GM21526 (cell line): Measurements from ENCODE around the gene SERPINE2.

Experiments used
- ATAC-seq: cut with Tn5 transposase; IDR thresholded peaks from one replicate; pipeline ENCODE4 v1.9.1; 2021; ENCODE audit warnings: moderate library complexity; ENCODE audit not compliant: unreplicated experiment, low FRiP score

The SERPINE2 gene

DNA sequence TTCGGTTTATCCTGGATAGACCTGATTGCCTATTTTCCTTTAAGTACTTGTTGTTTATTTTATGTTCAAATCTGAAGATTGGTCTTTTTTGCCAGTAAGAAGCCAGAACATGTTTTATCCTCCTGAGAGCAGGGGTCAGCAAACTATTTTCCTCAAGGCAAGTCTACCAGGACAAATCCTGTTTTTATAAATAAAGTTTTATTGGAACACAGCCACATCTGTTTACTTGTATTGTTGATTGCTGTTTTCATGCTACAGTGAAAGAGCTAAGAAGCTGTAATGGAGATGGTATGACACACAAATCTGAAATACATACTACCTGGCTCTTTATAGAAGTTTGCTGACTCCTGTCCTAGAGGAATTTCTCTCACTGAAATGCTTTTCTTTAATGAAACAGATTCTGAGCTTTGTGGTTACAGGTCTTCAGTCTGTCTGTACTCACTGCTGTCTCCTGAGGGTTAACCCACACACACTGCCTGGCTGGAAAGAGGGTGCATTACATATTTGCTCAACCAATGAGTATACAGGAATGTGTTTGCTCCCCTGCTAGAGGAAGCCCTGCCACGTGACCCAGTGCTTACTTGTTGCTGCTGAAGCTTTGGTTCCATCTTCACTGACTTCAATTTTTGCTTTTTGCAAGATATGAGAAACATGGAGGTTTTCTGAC is 59.2 kb downstream of the SERPINE2 start:
- no peak for ATAC-seq

GRCh38 chr2:223978451-223978850 is 60.6 kb downstream of the SERPINE2 start:
- no peak for ATAC-seq

DNA sequence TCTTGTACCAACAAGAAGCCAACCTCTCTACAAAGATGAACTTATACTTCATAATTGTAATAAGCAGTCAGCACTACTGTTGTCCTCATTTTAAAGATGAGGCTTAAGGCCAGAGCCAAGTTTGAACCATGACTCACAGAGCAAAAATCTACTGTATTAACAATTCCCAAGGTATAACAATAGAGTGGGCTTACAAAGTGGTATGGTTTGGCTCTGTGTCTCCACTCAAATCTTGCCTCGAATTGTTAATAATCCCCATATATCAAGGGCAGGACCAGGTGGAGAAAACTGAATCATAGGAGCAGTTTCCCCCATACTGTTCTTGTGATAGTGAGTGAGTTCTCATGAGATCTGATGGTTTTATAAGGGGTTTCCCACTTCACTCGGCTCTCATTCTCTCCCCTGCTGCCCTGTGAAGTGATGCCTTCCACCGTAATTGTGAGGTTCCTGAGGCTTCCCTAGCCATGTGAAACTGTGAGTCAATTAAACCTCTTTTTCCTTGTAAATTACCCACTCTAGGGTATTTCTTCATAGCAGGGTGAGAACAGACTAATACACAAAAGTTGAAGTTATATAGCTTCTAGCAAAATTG is 62.4 kb downstream of the SERPINE2 start:
- no peak for ATAC-seq

DNA sequence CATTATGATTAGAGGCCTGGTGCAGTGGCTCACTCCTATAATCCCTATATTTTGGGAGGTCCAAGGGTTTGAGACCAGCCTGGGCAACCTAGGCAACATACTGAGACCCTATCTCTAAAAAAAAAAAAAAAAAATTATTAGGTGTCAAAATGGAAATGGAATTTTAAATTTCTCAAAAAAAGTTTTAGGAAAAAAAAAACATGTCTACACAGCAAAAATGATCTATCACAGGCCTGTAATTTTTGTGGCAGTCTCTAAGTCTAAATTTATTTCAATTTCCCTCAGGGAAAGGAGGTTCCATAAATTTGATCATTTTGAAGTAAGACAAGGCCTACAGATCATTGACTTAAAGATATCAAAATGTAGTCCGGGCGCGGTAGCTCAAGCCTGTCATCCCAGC is 65.5 kb downstream of the SERPINE2 start:
- no peak for ATAC-seq

DNA sequence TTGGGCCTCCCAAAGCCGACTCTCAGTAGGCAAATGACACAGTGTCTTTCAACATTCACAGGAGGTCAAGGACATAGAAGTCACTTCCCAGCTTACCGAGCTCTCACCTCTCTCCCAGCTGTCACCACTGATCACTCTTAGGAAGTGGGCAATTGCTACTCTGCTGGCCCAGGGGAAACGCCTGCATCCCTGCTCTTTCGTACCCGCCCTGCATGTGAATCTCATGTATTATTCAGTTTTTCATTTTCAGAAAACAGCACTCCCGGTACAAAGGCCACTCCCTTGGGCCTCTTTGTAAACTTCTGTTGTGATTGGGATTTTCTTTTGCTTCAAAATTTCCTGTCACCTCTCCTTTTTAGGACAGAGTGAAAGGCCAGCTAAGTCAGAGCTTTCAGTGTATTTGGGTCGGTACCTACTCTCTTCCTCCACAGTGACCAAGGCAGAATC is 66.4 kb downstream of the SERPINE2 start:
- ATAC-seq, result no peak

DNA sequence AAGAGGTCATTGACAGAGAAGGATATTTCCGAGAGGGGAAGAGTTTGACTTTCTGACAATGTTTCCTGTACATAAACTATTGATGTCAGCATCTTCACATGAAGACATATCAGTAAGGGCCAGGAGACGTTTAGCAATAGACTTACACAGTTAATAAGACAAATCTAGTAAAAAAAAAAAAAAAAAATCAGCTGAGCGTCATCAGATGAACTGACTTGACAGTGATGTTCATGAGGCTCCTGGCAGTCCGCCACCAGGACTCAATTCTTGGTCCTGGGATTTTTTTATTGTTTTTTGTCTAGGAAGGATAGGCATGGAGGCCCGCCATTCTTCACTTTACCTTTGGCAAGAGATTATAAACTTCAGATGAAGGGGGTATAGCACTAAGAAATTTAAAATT is 67.4 kb downstream of the SERPINE2 start:
- no peak for ATAC-seq

GRCh38 chr2:223970343-223971128 is 68.5 kb downstream of the SERPINE2 start:
- ATAC-seq, result peak; percentile 58

GRCh38 chr2:223969856-223970255 is 69.2 kb downstream of the SERPINE2 start:
- peak; percentile 16 for ATAC-seq

DNA sequence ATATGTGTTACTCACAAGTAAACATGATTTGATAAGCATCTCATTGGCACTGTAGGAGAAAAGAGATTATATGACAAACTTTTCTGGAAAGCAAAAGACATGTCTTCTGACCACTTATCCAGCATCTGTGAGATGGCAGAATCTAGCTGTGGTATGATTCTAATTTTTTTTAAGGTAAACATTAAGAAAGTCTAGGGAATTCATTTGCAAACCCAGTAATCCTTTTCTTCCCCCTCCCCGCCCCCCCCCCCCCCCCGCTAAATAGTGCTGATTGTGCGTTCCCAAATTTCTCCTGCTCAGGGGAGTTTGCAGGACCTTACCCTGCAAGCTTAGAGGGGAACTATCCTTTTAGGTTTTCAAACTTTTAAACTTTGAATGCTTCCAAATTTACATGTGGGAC is 69.8 kb downstream of the SERPINE2 start:
- ATAC-seq, result no peak

- ATAC-seq, result no peak
Observed at GRCh38 chr2:223967981-223968380, 71.1 kb downstream of the SERPINE2 start.

DNA sequence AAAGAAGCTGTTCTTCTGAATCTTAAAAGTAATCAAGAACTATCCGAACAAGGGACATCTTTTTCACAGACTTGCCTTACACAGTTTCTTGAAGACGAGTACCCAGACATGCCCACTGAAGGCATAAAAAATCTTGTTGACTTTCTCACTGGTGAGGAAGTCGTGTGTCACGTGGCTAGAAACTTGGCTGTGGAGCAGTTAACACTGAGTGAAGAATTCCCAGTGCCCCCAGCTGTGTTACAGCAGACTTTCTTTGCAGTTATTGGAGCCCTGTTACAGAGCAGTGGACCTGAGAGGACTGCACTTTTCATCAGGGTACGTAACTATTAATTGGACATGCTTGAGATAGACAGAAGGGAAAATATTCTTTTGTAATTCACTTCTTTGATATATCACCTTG is 79.4 kb downstream of the SERPINE2 start:
- ATAC-seq, result no peak

DNA sequence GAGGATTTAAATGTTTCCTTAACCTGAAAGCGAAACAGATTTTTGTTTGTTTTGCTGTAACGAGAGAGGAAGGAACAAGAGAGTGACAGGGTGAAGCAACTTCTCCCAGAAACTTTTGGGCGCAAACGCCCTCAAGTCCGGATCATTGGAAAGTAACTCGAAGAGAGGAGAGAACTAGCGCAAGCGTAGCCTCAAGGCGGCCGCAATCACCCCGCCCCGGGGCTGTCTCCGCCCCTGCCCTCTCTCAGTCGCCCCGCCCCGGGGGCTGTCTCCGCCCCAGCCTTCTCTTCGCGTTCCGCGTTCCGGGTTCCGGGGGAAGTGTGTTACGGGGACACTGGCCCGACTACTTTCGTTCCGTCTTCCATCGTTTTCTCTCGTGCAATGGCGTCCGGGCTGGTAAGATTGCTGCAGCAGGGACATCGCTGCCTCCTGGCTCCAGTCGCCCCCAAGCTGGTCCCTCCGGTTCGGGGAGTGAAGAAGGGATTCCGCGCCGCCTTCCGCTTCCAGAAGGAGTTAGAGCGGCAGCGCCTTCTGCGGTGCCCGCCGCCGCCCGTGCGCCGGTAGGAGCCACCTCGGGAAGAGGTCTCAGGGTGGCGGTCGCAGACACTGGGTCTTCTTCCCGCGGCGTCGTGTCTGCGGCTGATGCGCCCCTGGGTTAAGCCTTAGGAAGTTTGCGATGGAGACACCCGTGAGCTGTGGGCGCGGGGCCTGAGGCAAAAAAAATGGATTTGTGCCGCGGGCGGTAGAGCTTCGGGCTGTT is 81.8 kb downstream of the SERPINE2 start, which contains the start of gene MRPL44:
Gene MRPL44, plus strand, starts transcription at position 372 of the 760 bp plus-strand sequence. Its CDS starts 10 bp downstream, at position 382.
- peak; percentile 87 for ATAC-seq

DNA sequence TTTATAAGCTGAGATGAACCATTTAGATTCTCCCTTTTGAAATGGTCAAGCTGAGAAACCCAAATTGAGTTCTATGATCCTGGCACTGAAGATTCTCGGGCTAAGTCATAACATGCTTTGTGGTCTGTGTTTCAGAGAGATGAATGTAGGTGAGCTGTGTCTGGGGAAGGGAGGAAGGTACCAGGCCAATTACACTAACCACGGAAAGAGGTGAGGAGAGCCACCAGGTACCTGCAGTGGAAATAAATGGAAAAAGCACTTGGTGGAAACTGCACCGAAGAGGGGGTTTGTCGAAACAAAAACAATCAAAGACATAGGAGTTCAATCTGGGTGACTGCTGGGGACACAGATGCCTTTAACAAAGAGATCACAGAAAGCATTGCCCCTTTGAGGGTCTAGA is 82.8 kb downstream of the SERPINE2 start:
- ATAC-seq, result no peak

DNA sequence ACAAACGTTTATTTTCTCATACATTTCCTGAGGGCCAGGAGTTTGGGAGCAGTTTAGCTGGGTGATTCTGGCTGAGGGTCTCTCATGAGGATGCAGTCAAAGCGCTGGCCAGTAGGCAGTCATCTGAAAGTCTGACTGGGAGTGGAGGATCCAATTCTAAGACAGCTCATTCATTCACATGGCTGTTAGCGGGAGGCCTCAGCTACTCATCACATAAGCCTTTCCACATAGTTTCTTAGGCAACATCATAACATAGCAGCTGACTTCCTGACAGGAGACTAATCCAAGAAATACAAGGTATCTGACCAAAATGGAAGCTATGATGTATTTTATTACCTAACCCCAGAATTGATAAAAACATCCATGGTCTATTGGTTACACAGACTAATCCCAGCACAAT is 84.7 kb downstream of the SERPINE2 start:
- ATAC-seq, result no peak

GRCh38 chr2:223952280-223952968 is 86.7 kb downstream of the SERPINE2 start:
- ATAC-seq, result peak; percentile 51

GRCh38 chr2:223950448-223951347 is 88.4 kb downstream of the SERPINE2 start:
- no peak for ATAC-seq

GRCh38 chr2:223949241-223949840 is 89.7 kb downstream of the SERPINE2 start:
- ATAC-seq, result no peak

- no peak for ATAC-seq
Observed at GRCh38 chr2:223947711-223948205, 91.3 kb downstream of the SERPINE2 start.

GRCh38 chr2:223945755-223946154 is 93.3 kb downstream of the SERPINE2 start:
- ATAC-seq, result no peak
